Esophagus muscularis mucosa (tissue), 4 donors: ENCODE results near the gene OR5K3.

Experiments
- CTCF ChIP-seq, 3 experiments: fragments of 200-600 bp in 2 of 3; fragments of 450-650 bp in 1 of 3; sonication (generic) in 2 of 3; IDR thresholded peaks; one replicate each; pipeline ENCODE4 v1.5.1; 2017 to 2019; ENCODE audit warnings: antibody characterized with exemption in 3 of 3, mild to moderate bottlenecking in 2 of 3, moderate library complexity in 1 of 3
- EP300 ChIP-seq: sonication (generic); formaldehyde crosslinking; IDR thresholded peaks from one replicate; pipeline ENCODE4 v1.6.1; 2017; ENCODE audit warnings: antibody characterized with exemption
- POLR2AphosphoS5 ChIP-seq, 2 donors: sonication (generic); formaldehyde crosslinking; IDR thresholded peaks; one replicate each; pipeline ENCODE4 v1.6.1; 2017; ENCODE audit warnings: antibody characterized with exemption in 2 of 2

- TF ChIP-seq EP300 (no peak), POLR2AphosphoS5 (IDR thresholded peaks at IDR 0.05) (no peak), CTCF (IDR thresholded peaks at IDR 0.05) (no peak)
Observed at GRCh38 chr3:98398513-98398912, 8.0 kb downstream of the OR5K3 start.
